GM21423 (cell line): ENCODE results near the gene HOXB4.

Experiments
- ATAC-seq: cut with Tn5 transposase; IDR thresholded peaks from one replicate; pipeline ENCODE4 v1.9.1; 2021; ENCODE audit warnings: mild to moderate bottlenecking, moderate library complexity; ENCODE audit not compliant: unreplicated experiment

HOXB4 gene

GRCh38 chr17:48575066-48575582, 3.0 kb downstream of the HOXB4 start:
- no peak for ATAC-seq

DNA sequence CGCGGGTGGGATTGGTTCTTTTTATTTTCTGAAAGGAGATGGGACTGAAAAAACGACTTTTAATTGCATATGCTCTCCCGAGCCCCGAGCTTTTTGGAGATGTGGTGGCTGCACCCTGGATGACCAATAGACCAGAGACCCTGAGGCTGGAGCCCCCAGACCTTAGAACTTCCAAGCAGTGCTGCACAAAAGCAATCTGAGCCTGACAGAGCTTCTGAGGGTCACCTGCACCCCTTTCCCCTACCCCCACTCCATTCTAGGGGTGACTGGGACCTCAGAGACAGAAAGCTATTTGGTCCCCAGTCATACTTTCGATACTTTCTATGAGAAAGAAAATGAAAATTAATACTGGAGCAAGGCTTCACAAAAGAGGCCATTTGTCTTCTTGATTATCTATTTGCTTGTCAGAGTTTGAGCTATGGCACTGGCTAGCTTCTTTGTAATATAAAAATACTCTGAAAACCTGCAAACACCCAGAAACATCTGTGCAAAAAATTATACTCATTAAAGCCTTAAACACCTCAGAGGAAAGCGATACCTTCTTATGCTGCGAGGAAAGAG, 3.6 kb downstream of the HOXB4 start:
- ATAC-seq: no peak

DNA sequence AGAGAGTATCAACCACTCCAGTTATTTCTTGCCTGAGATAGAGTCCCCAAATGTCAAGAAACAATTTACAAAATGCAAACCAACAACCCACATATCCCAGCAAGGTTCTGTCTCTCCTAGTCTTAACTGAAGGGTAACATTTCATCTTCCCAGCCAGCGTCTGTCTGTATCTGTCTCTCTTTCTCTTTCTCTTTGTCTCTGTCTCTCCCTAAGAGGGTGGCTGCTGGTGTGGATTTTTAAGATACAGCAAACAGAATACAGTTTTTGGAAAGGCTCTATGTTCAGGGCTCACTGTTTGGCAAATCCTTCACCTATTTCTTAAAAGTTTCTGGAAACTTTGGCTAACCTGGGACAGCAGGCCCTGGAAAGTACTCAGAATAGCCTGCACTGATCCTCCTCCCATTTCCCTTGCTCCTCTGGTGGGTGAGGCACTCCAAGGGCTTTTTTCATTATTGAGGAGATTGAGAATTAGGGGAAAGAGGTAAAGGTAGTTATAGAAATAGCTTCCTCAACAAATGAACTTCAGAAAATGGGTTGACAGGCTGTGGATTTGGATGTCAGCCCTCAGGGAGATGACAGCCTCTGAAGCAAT, 6.2 kb downstream of the HOXB4 start:
- no peak for ATAC-seq

DNA sequence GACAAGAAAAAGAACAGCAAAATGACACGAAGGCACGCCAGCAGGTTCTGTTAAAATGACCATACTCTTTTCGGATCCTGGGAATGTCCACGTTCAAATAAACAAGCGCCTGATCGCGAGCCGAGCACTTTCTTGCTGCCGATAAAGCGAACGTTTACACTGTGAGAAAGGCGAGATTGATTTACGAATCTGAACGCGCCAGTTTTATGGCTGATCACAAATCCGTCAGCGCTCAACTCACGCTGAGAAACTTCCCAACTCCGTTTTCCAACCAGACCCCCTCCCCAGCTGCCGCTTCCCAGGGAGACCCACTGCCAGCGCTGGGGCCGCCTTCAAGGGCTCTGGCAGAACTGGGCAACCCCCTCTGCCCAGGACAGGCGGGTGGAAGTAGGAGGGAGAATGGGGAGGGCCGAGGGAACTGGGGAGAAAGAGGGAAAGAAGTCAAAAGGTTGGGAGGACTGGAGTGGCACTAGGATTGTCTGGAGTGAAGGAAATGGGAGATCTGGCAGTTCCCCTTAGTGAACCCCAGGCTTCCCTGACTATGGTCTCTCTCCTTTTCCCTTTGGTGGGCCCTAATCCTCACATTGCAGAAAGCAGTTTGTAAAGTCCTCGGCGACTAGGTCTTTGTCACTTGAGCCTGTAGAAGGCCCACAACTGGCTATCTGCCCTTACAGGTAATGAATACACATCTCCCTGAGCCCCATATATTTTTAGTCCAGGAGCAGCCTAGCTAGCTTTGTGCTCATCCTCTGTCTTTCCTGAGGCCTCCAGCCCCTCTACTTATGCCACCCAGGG, 6.9 kb downstream of the HOXB4 start:
- no peak for ATAC-seq

DNA sequence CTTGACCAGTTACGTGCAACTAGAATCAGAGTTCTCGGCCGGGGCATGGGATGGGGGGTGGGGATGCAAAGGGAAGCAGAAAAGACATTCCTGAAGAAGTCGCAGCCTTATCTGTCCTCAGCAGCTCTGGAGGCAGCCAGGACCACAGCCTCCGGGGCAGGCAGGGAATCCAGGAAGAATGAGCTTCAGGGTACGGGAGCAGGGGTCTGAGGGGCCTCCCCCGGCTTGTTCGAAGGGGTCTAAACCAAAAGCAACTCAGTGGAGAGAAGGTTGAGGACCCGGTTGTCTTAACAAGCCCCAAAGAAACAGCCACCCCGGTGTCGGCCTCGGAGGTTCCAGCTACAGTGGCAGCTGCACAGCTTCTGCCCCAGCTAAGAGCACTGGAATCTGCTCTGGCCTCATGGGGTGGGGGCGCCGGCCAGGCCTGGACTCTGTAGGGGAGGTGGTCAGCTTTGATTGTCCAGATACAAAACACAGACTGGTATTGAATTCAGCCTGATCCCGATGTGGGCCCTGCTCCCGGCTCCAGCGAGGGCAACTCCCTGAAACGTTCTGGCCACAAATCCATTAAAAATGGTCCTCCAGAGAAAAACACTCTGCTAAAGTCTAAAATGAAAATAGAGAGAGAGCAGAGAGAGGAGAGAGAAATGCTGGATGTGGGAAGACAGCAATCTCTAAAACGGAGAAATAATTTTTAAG, 7.7 kb downstream of the HOXB4 start:
- ATAC-seq: no peak

GRCh38 chr17:48569674-48570324, 8.4 kb downstream of the HOXB4 start:
- no peak for ATAC-seq

GRCh38 chr17:48569240-48569582, 8.9 kb downstream of the HOXB4 start:
- ATAC-seq: no peak

GRCh38 chr17:48568499-48569239, 9.5 kb downstream of the HOXB4 start:
- no peak for ATAC-seq

DNA sequence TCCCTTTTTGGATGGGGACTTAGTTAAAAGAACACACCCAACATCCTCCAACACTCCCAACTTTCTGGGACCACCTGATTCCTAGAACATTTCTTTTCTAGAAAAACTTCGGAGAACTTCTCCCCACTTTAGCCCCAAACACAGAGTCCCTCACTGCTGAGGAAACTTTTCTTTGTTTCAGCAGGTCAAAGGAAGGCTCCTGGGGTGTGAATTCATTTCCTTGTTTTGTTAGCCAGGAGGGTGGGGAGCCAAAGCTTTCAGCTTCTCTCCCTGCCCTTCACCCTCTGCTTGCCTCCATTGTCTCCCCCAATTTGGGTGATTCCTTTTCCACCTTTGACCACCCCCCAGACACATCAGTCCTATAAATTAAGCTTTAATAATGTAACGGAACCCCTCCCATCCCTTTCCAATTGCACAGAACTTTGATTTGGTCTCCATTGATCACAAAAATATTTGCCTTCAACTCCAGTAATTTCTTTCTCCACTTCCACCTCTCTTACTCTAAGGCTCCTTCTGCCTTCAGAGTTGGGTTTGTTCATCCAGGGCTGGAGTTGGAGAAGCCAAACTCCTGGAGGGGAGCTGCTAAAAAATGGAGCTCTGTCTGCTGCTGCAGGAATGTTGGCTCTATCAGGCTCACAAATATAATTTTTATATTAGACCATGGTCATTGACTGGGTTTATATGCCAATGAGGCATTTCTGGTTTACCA, 10.3 kb downstream of the HOXB4 start:
- no peak for ATAC-seq

DNA sequence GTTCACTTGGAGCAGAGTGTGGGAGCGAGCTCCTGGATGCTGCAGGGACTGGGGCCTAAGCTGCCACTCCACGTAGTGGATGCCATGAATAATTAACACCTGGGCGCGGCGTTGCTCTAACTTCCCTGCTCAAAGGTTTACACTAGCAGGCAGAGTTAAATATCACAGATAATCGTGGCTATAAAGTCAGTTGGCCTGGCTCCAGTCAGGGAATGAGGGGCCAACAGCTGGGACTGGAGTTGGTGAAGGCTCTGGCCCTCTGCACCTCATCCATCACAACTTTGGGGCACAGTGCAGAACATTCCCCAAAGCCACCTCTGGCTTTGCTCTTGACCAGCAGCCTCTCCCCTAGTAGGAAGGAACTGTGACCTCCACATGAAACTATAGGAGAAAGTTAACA, 10.9 kb downstream of the HOXB4 start:
- ATAC-seq: no peak

DNA sequence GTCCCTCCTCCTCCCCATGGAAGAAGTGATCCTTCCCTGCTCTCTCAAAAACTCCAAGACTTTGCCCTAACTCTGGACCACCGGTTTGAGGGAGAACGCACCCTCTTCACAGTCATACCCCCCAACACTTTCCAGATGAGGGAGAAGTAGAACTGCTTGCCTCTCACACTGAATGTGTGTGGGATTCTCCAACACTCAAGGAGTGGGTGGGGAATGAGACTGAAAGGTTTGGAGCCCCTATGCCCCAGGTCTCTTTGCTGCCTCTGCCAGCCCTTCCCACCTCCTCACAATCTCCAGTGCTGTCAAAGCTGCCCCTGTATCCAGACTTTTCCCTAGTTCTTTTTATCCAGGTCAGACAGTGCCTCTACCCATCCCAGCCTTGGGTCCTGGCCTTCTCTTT, 11.4 kb downstream of the HOXB4 start:
- ATAC-seq: no peak

GRCh38 chr17:48565925-48566710, 12.0 kb downstream of the HOXB4 start:
- ATAC-seq: no peak

DNA sequence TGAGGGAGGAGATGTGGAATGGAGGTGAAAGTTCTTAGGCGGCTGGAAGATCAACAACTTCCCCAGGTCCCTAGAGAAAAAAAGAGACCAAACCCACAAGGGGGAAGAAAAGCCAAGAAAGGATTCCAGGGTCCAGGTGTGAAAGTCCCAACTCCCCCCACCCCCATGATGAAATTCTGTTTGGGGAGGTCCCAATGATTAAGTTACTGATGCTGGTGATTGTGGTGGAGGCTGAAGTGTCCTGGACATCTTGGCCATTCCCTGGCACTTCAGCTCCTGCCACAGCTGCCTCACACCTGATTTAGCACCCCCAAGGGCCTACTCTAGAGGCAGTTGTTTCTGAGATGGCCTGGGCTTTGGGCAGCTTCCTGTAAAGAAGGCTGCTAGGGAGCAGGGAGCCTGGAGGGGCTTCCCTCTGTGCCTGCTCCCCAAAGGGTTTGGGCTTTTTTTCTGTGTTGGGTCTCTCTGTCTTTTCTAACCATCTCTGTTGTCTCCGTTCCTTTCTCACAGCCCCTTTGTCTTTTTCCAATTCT, 13.1 kb downstream of the HOXB4 start:
- no peak for ATAC-seq

DNA sequence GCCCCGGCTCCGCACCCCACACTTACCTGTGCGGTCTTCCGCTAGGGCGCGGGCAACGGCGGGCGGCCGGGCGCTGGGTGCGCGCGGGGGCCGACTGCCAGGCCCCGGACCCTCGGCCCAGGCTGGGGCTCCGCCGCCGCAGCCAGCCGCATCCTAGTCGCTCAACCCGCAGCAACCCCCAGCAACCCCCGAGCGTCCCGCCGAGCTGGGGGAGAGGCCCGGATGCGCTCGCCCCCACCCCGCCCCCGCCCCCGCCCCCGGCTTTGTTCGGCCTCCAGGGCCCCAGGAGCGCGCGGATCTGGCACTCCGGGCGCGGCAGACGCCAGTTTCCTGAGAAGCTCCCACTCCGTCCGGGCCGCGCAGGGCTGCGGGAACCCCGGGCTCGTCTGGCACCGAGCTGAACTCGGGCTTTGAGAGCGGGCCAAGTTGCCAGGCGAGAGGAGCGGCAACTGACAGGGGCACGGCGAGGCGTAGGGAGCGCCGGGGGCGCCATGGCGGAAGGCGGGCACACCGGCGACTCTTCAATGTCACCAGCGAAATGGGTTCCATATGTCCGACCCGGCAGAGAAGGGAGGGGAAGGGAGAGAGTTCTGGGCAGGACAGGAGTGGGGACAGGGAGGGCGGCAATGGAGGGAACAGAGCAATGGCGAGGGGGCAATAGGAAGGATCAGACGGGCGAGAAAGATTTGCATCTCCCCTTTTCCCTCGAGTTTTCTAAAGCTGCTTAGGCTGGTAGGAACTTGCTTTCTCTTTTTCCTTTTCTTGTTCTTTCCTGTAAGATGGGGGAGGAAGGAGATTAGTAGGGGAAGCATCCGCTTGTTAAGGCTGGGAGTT, 13.7 kb downstream of the HOXB4 start:
- no peak for ATAC-seq

GRCh38 chr17:48563867-48564187, 14.3 kb downstream of the HOXB4 start:
- no peak for ATAC-seq

DNA sequence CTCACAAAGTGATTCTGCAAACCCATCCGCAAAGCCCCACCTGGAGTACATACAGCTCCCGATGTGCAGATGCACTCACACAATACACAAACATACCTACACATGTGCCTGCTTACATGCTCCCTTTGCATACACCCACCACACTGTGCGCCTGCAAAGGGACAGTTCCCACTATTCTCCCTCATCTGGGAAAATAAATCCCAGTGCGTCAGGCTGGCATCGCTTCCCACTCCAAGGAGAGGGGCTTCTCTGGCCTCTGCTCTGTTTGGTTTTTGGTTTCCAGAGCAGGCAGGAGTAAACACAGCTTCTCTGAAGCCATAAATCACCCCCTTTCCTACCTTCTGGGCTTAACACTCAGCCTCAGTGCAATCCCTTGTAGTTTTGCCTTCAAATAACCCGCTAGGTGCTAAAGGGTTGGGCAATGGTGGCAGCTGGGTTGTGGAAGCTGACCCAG, 14.7 kb downstream of the HOXB4 start:
- ATAC-seq: no peak

GRCh38 chr17:48562934-48563333, 15.2 kb downstream of the HOXB4 start:
- ATAC-seq: no peak
